HepG2 (cell line): Measurements from ENCODE around the gene HOTAIR. TPM values are rescaled to one million over a fixed set of nuclear protein-coding genes. Genes with fewer than 3 reads are reported as not detected.

ENCODE experiments used
- ATAC-seq: fragments of 200-7000 bp; cut with Tn5 transposase; 3 replicates; pipeline ENCODE4 v1.9.1; 2020; ENCODE audit warnings: mild to moderate bottlenecking, moderate library complexity
- BruUV-seq: library from RNA; stranded (reverse); fragments of 400-500 nt; replicated peaks from 2 replicates; lab custom pipeline; 2021; lab: Mats Ljungman, UMichigan
- CTCF ChIA-PET: fragments of 300-600 bp; formaldehyde crosslinking; extraction: SDS; loops from one replicate; lab custom pipeline; 2021; ENCODE audit warnings: low total read pairs, inconsistent platforms, low intra/inter-chr PET ratio; lab: Yijun Ruan, JAX
- POLR2A ChIA-PET: fragments of 350-600 bp; sonication (Branson Sonifier 250); formaldehyde crosslinking; loops from one replicate; lab custom pipeline; 2020; ENCODE audit warnings: antibody characterized with exemption, inconsistent platforms; lab: Yijun Ruan, JAX
- DNase-seq: peaks from one replicate; pipeline ENCODE4 v3.0.0-alpha.2; 2015; ENCODE audit warnings: low spot score
- FAIRE-seq: peaks from 3 replicates; lab custom pipeline; 2011; peaks lifted over from hg19 to GRCh38; lab: Jason Lieb, UNC
- H2AFZ ChIP-seq: one replicate; pipeline ENCODE4 v1.6.1; 2011; ENCODE audit warnings: low read length, inconsistent platforms
- H3K27ac ChIP-seq: fragments of 300-600 bp; 3 replicates; pipeline ENCODE4 v1.8.0; 2011; ENCODE audit warnings: mixed run types, mild to moderate bottlenecking, mixed read lengths, low read length, inconsistent platforms; ENCODE audit not compliant: insufficient read depth; ENCODE audit errors: extremely low read length
- H3K27me3 ChIP-seq, 2 experiments: fragments of 200-600 bp in 1 of 2; 2 replicates in 1 of 2; 3 replicates in 1 of 2; pipeline versions ENCODE4 v1.6.0 to v1.8.0; 2011; ENCODE audit warnings: low read length in 2 of 2, mild to moderate bottlenecking in 2 of 2, moderate library complexity in 2 of 2, inconsistent platforms in 1 of 2; ENCODE audit not compliant: insufficient read depth in 2 of 2, control insufficient read depth in 1 of 2
- H3K36me3 ChIP-seq, 2 experiments: fragments of 200-600 bp in 1 of 2; replicated peaks in 1 of 2; 2 replicates in 1 of 2; 3 replicates in 1 of 2; pipeline versions ENCODE4 v1.5.1 to v1.8.0; 2011; ENCODE audit warnings: low read length in 2 of 2, inconsistent platforms in 1 of 2; ENCODE audit not compliant: insufficient read depth in 2 of 2, control insufficient read depth in 1 of 2
- H3K4me1 ChIP-seq: 2 replicates; pipeline ENCODE4 v1.5.1; 2012; ENCODE audit warnings: low read length, inconsistent platforms; ENCODE audit not compliant: insufficient read depth
- H3K4me2 ChIP-seq: 2 replicates; pipeline ENCODE4 v1.6.0; 2011; ENCODE audit warnings: low read depth, low read length, inconsistent platforms
- H3K4me3 ChIP-seq, 3 experiments: fragments of 200-600 bp in 1 of 3; sonication (generic), shearing (Covaris generic) in 1 of 3; replicated peaks in 1 of 3; 2 replicates each; pipeline ENCODE4 v1.5.1; 2011 to 2016; ENCODE audit warnings: low read length in 3 of 3, inconsistent platforms in 2 of 3, low read depth in 2 of 3, mild to moderate bottlenecking in 2 of 3, control low read depth in 1 of 3, mixed read lengths in 1 of 3; ENCODE audit not compliant: insufficient read depth in 1 of 3
- H3K79me2 ChIP-seq: one replicate; pipeline ENCODE4 v1.6.1; 2011; ENCODE audit warnings: low read length, inconsistent platforms; ENCODE audit not compliant: insufficient read depth
- H3K9ac ChIP-seq: 2 replicates; pipeline ENCODE4 v1.6.0; 2011; ENCODE audit warnings: mild to moderate bottlenecking, low read depth, low read length, inconsistent platforms; ENCODE audit not compliant: insufficient read depth
- H3K9me3 ChIP-seq: 2 replicates; pipeline ENCODE4 v1.5.1; 2012; ENCODE audit warnings: mild to moderate bottlenecking, low read length
- H4K20me1 ChIP-seq: 2 replicates; pipeline ENCODE4 v1.6.0; 2011; ENCODE audit warnings: inconsistent platforms, mild to moderate bottlenecking, low read length, moderate library complexity; ENCODE audit not compliant: insufficient read depth
- DNMT3B ChIP-seq: conservative IDR thresholded peaks from 2 replicates; pipeline ENCODE4 v1.6.1; 2016; ENCODE audit warnings: missing biosample characterization, control low read depth
- HNRNPLL ChIP-seq: fragments of 200-400 bp; formaldehyde crosslinking; IDR thresholded peaks from 2 replicates; pipeline ENCODE4 v1.6.1; 2017; ENCODE audit warnings: mild to moderate bottlenecking, low read depth, low read length; ENCODE audit not compliant: poor library complexity, severe bottlenecking
- MEF2D ChIP-seq: sonication (generic); formaldehyde crosslinking; IDR thresholded peaks from 2 replicates; pipeline ENCODE4 v1.5.1; 2020; ENCODE audit warnings: mild to moderate bottlenecking, missing genetic modification reagents
- MYPOP ChIP-seq: sonication (generic); formaldehyde crosslinking; IDR thresholded peaks from 2 replicates; pipeline ENCODE4 v1.8.1; 2023; ENCODE audit warnings: mild to moderate bottlenecking, moderate library complexity, missing genetic modification reagents
- WGBS: methylation state at CpG from one replicate; pipeline ENCODE4 v1.1.6; 2017; ENCODE audit warnings: low lambda C conversion rate; 5-methylcytosine and 5-hydroxymethylcytosine counted together
- in situ Hi-C: cut with HindIII; loops from 2 replicates; pipeline ENCODE4 v1.10.0; 2017; ENCODE audit warnings: low pct_unique_long_range_greater_than_20kb; ENCODE audit not compliant: extremely low pct_ligation_motif_present
- intact Hi-C: fragments of 100-400 bp; cut with micrococcal nuclease; formaldehyde crosslinking; loops from one replicate; pipeline ENCODE4 v1.10.0; 2022; ENCODE audit not compliant: unreplicated experiment
- polyA plus RNA-seq, 8 experiments: library from polyadenylated mRNA; depleted of rRNA in 3 of 8; stranded (reverse) in 7 of 8; unstranded in 1 of 8; fragments of >200 nt; fragmentation: Illumina TruSeq in 4 of 8; extraction: Trizol in 4 of 8; gene quantifications; 2 replicates each; pipeline versions ENCODE4 v1.2.1 to v1.2.3, GENCODE V29; 2011 to 2016; ENCODE audit warnings: low read depth in 4 of 8, missing spikeins in 1 of 8, mixed read lengths in 1 of 8; ENCODE audit not compliant: insufficient read depth in 1 of 8
- total RNA-seq, 5 experiments: library from RNA; depleted of rRNA; stranded (reverse); fragments of >200 nt; fragmentation: Illumina TruSeq; extraction: Trizol; gene quantifications; 2 replicates each; pipeline ENCODE4 v1.2.3, GENCODE V29; 2016; ENCODE audit warnings: low read depth in 1 of 5

The HOTAIR gene
- total and polyA plus RNA-seq, 2 of the 13 experiments (the other 11 are each of a cell fraction or from before 2014, with no cell fraction given): not detected

GRCh38 chr12:54007538-54008259, 32.9 kb upstream of the HOTAIR start:
- ATAC-seq: no peak
- no peaks in the 10 kb centered on the region for H3K36me3 ChIP-seq
- H3K4me1 ChIP-seq: peaks cover 30% of the 10 kb centered on the region
- H3K79me2 ChIP-seq: no peaks in the 10 kb centered on the region
- WGBS: 3% methylated on average over 2 of the region's 2 CpGs
- H3K27me3 ChIP-seq: peaks cover 30 to 87% of the 10 kb centered on the region in 2 experiments
- H3K4me2 ChIP-seq: no peak overlapping the region
- no peak overlapping the region for H3K27ac ChIP-seq
- intact Hi-C loops: loop anchor here (2.0 to 10.0 kb wide), 2 partner anchors 201 to 357 kb away; partner anchors contain the start of gene GPR84
- in situ Hi-C loops: no loop called here
- CTCF ChIA-PET: interaction anchor here (0.8 kb wide), 1 partner anchor 184 kb away, joined by 3 read pairs; no protein-coding TSS in a partner anchor
- H3K9me3 ChIP-seq: no peaks in the 10 kb centered on the region
- no peak overlapping the region for H3K9ac ChIP-seq
- no peak overlapping the region for H2AFZ ChIP-seq
- no peak for FAIRE-seq
- TF ChIP-seq MEF2D (no peak), HNRNPLL (no peak), MYPOP (CRISPR knock-in tag) (no peak), DNMT3B (CRISPR knock-in tag) (no peak)
- BruUV-seq: no TSS peak
- no peak for DNase-seq
- POLR2A ChIA-PET: no interaction called here
- no peaks in the 10 kb centered on the region for H4K20me1 ChIP-seq
- H3K4me3 ChIP-seq: no peak overlapping the region
